ENCODE results near the gene PAX7. TPM values are rescaled to one million over a fixed set of nuclear protein-coding genes. Genes with fewer than 3 reads are reported as not detected.

PAX7 gene
- total RNA-seq, 6 experiments from 2014 or later = not detected

DNA sequence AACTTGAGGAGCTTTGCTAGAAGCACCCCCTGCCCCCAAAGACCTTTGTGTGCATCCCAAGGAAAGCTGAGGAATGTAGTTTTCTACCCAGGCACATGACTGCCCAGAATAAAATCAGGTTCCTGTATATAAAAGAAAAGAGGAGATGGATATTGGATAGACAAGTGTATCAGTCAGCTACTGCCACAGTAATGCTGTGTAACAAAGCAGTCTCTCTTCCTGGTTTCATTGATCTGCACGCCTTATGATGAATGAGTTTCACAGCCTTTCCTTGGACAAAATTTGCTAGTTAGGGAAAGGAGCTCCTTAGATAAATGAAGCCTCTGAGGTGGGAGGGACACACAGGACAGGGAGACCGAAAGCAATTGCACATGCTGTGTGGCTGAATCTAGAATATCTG, 120.0 kb downstream of the PAX7 start:
- no peaks in the 10 kb centered on the region; the same call in 1 of the 2 replicates for H3K9me3 Mint-ChIP-seq
- no peaks in the 10 kb centered on the region for H3K4me1 Mint-ChIP-seq (ENCODE audit: low read depth)
- peaks cover 3% of the 10 kb centered on the region for H3K27me3 Mint-ChIP-seq (ENCODE audit: insufficient read depth)
- TF ChIP-seq CTCF (IDR thresholded peaks at IDR 0.05) = no peak
- no peak overlapping the region for H3K4me3 Mint-ChIP-seq
- no peak for DNase-seq
- no peaks in the 10 kb centered on the region for H3K36me3 Mint-ChIP-seq (ENCODE audit: low read depth)
- no peak overlapping the region for H3K27ac Mint-ChIP-seq

- Mint-ChIP-seq H3K9me3 (no peaks in the 10 kb centered on the region; the same call in 1 of the 2 replicates), H3K4me3 (no peak overlapping the region), H3K27ac (no peak overlapping the region), H3K27me3 (ENCODE audit: insufficient read depth) (peaks cover 3% of the 10 kb centered on the region), H3K4me1 (ENCODE audit: low read depth) (no peaks in the 10 kb centered on the region), H3K36me3 (ENCODE audit: low read depth) (no peaks in the 10 kb centered on the region)
- no peak for DNase-seq
- no peak for TF ChIP-seq CTCF (IDR thresholded peaks at IDR 0.05)
Measured at GRCh38 chr1:18751425-18751824, 120.8 kb downstream of the PAX7 start.

DNA sequence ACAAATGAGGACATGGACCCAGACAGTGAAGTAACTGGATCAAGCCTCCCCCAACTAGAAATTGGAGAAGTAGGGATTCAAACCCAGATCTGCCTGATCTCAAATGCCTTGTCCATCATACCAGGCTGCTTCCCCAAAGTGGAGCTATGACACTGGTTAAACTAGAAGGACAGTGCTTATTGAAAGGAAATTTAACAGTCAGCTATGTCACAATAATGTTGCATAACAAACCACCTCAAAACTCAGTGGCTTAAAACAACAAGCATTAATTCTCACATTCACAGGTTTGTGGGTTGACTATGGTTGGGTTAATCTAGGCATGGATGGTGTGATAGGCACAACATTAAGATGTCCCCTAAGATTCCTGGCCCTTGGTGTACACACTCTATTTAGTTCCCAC, 121.8 kb downstream of the PAX7 start:
- no peak for DNase-seq
- H3K27me3 Mint-ChIP-seq (ENCODE audit: insufficient read depth) = peaks cover 3% of the 10 kb centered on the region
- TF ChIP-seq CTCF (IDR thresholded peaks at IDR 0.05) = no peak
- no peaks in the 10 kb centered on the region for H3K4me1 Mint-ChIP-seq (ENCODE audit: low read depth)
- no peaks in the 10 kb centered on the region; the same call in 1 of the 2 replicates for H3K9me3 Mint-ChIP-seq
- H3K4me3 Mint-ChIP-seq = no peak overlapping the region
- H3K36me3 Mint-ChIP-seq (ENCODE audit: low read depth) = no peaks in the 10 kb centered on the region
- no peak overlapping the region for H3K27ac Mint-ChIP-seq

DNA sequence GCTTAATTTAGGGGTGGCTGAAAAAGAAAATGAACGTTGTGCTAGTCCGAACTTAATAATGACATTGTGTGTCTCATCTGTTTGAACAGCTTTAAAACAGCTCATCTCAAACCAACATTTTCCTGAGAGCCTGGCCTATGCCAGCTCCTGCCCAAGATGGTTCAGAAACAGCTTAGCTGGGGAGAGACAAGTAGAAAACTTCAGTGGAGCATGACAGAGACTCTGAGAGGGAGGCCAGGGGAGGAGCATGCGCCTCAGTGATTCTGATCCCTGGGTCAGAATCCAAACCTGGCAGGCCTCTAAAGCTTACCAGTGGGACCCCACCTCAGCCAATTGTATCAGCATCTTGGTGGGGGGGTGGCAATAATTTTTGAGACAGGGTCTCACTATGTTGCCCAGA, 129.5 kb downstream of the PAX7 start:
- H3K4me1 Mint-ChIP-seq (ENCODE audit: low read depth) = no peaks in the 10 kb centered on the region
- no peak overlapping the region for H3K27ac Mint-ChIP-seq
- TF ChIP-seq CTCF (IDR thresholded peaks at IDR 0.05) = no peak

GRCh38 chr1:18761948-18762840, 131.5 kb downstream of the PAX7 start:
- Mint-ChIP-seq H3K4me3 (no peak overlapping the region), H3K27ac (no peak overlapping the region), H3K9me3 (no peaks in the 10 kb centered on the region), H3K36me3 (ENCODE audit: low read depth) (no peaks in the 10 kb centered on the region), H3K27me3 (ENCODE audit: insufficient read depth) (peaks cover 3% of the 10 kb centered on the region), H3K4me1 (ENCODE audit: low read depth) (no peaks in the 10 kb centered on the region)
- DNase-seq = no peak
- no peak for TF ChIP-seq CTCF (IDR thresholded peaks at IDR 0.05)

More for the DNA sequence above, 129.5 kb downstream of the PAX7 start:
- DNase-seq = no peak
- Mint-ChIP-seq H3K27me3 (ENCODE audit: insufficient read depth) (peaks cover 3% of the 10 kb centered on the region), H3K4me3 (no peak overlapping the region), H3K9me3 (no peaks in the 10 kb centered on the region), H3K36me3 (ENCODE audit: low read depth) (no peaks in the 10 kb centered on the region)
